ENCODE results near the gene NUTM2F.
"Not testable (repeated sequence)": the region's sequence is repeated elsewhere in the genome, so short reads cannot be mapped to it uniquely, and the experiment has no call there.

- TF ChIP-seq, protein P1, sequence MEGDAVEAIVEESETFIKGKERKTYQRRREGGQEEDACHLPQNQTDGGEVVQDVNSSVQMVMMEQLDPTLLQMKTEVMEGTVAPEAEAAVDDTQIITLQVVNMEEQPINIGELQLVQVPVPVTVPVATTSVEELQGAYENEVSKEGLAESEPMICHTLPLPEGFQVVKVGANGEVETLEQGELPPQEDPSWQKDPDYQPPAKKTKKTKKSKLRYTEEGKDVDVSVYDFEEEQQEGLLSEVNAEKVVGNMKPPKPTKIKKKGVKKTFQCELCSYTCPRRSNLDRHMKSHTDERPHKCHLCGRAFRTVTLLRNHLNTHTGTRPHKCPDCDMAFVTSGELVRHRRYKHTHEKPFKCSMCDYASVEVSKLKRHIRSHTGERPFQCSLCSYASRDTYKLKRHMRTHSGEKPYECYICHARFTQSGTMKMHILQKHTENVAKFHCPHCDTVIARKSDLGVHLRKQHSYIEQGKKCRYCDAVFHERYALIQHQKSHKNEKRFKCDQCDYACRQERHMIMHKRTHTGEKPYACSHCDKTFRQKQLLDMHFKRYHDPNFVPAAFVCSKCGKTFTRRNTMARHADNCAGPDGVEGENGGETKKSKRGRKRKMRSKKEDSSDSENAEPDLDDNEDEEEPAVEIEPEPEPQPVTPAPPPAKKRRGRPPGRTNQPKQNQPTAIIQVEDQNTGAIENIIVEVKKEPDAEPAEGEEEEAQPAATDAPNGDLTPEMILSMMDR (tag by site-specific recombination; IDR thresholded peaks at IDR 0.05), result not testable (repeated sequence)
- TF ChIP-seq, protein P2, sequence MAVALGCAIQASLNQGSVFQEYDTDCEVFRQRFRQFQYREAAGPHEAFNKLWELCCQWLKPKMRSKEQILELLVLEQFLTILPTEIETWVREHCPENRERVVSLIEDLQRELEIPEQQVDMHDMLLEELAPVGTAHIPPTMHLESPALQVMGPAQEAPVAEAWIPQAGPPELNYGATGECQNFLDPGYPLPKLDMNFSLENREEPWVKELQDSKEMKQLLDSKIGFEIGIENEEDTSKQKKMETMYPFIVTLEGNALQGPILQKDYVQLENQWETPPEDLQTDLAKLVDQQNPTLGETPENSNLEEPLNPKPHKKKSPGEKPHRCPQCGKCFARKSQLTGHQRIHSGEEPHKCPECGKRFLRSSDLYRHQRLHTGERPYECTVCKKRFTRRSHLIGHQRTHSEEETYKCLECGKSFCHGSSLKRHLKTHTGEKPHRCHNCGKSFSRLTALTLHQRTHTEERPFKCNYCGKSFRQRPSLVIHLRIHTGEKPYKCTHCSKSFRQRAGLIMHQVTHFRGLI (tag by site-specific recombination; IDR thresholded peaks at IDR 0.05), result not testable (repeated sequence)
- not testable (repeated sequence) for TF ChIP-seq ZNF514 (tag by site-specific recombination; IDR thresholded peaks at IDR 0.05); ZNF362 (tag by site-specific recombination; IDR thresholded peaks at IDR 0.05); ZNF473 (tag by site-specific recombination; IDR thresholded peaks at IDR 0.05); ZNF561 (tag by site-specific recombination; IDR thresholded peaks at IDR 0.05; ENCODE audit: borderline replicate concordance)
Observed at GRCh38 chr9:94374176-94375056, 46.0 kb upstream of the NUTM2F start.
